ENCODE results near the gene ADCY9.

DNA sequence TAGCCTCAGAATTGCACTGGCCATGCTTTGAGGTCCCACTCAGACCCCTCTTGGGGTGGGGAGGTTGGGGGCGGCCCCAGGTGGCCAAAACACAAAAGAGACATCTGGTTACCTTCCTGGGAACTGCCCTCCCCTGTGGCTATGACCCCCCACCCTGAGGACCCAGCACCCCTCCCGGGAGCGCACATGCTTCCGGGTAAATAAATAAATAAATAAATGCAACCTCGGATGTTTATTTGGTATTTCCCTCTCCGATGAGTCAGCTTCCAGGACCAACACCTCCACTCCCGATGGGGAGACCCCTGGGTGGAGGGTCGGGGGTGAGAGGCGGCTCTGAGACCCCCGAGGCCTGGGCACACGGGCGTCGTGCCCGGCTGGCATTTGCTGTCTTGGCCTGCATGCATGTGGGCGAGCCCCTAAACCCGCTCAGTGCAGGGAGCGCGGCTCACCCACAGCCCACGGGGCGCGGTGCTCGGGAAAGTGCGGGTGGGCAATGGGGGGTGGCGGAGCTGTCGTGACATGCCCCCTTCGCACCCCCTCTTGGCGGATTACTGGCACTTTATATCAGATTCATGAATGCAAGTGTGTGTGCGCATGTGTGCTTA lies 151.5 kb downstream of the ADCY9 start:
- TF ChIP-seq, protein P1, sequence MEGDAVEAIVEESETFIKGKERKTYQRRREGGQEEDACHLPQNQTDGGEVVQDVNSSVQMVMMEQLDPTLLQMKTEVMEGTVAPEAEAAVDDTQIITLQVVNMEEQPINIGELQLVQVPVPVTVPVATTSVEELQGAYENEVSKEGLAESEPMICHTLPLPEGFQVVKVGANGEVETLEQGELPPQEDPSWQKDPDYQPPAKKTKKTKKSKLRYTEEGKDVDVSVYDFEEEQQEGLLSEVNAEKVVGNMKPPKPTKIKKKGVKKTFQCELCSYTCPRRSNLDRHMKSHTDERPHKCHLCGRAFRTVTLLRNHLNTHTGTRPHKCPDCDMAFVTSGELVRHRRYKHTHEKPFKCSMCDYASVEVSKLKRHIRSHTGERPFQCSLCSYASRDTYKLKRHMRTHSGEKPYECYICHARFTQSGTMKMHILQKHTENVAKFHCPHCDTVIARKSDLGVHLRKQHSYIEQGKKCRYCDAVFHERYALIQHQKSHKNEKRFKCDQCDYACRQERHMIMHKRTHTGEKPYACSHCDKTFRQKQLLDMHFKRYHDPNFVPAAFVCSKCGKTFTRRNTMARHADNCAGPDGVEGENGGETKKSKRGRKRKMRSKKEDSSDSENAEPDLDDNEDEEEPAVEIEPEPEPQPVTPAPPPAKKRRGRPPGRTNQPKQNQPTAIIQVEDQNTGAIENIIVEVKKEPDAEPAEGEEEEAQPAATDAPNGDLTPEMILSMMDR (IDR thresholded peaks at IDR 0.05; ENCODE audit: low read depth, low read length, poor library complexity, severe bottlenecking): no peak
- TF ChIP-seq EZH2phosphoT487 (IDR thresholded peaks at IDR 0.05; ENCODE audit: borderline replicate concordance, low read length): no peak

Measured in DOHH2 (cell line).